ENCODE results near the gene BMPR1A.

Gene BMPR1A

GRCh38 chr10:86958116-86958900 lies 201.9 kb downstream of the BMPR1A start, which contains the start of gene SNCG:
Gene SNCG, plus strand, starts transcription at chr10:86958599. Its CDS starts 99 bp downstream, at chr10:86958698.
- DNase-seq, result no peak

GRCh38 chr10:86958901-86959736 lies 202.7 kb downstream of the BMPR1A start:
- no peak for DNase-seq

GRCh38 chr10:86959737-86960002 lies 203.3 kb downstream of the BMPR1A start:
- no peak for DNase-seq

- DNase-seq, result peak; percentile 30
These were observed 203.8 kb downstream of the BMPR1A start for GRCh38 chr10:86960003-86960862.

- no peak for DNase-seq
These were observed 204.5 kb downstream of the BMPR1A start for GRCh38 chr10:86960863-86961434.

GRCh38 chr10:86961481-86962091 lies 205.2 kb downstream of the BMPR1A start:
- DNase-seq, result no peak

GRCh38 chr10:86962136-86962980 lies 205.9 kb downstream of the BMPR1A start:
- no peak for DNase-seq

- DNase-seq, result no peak
These were observed 206.5 kb downstream of the BMPR1A start for GRCh38 chr10:86962981-86963310.

- no peak for DNase-seq
These were observed 207.0 kb downstream of the BMPR1A start for GRCh38 chr10:86963341-86963919.

- no peak for DNase-seq
These were observed 207.8 kb downstream of the BMPR1A start for GRCh38 chr10:86964061-86964846.

GRCh38 chr10:86964847-86965190 lies 208.4 kb downstream of the BMPR1A start:
- DNase-seq, result no peak

- DNase-seq, result no peak
These were observed 209.7 kb downstream of the BMPR1A start for GRCh38 chr10:86965986-86966654.

GRCh38 chr10:86967481-86967941 lies 211.1 kb downstream of the BMPR1A start:
- DNase-seq, result no peak

- DNase-seq, result no peak
These were observed 212.0 kb downstream of the BMPR1A start, which contains the start of gene ADIRF for GRCh38 chr10:86968271-86968993. Gene ADIRF, plus strand, starts transcription at chr10:86968482. Its CDS starts 63 bp downstream, at chr10:86968545.

- DNase-seq, result no peak
These were observed 212.6 kb downstream of the BMPR1A start for GRCh38 chr10:86968994-86969355.

- DNase-seq, result no peak
These were observed 213.1 kb downstream of the BMPR1A start for GRCh38 chr10:86969421-86970041.

- no peak for DNase-seq
These were observed 214.0 kb downstream of the BMPR1A start for GRCh38 chr10:86970162-86970981.

- DNase-seq, result no peak
These were observed 214.5 kb downstream of the BMPR1A start for GRCh38 chr10:86970982-86971231.

Measured in CD4-positive, alpha-beta T cell treated with Interferon gamma for 1 hour (primary cell).